GM23338 (cell line): ENCODE data around the gene RAMACL. TPM values are rescaled to one million over a fixed set of nuclear protein-coding genes. Genes with fewer than 3 reads are reported as not detected.

ENCODE experiments used
- ATAC-seq: fragments of 200-7000 bp; cut with Tn5 transposase; 3 replicates; pipeline ENCODE4 v1.9.1; 2020
- DNase-seq: peaks from one replicate; pipeline ENCODE4 v3.0.0-alpha.2; 2015; ENCODE audit warnings: low spot score
- H2AFZ ChIP-seq: fragments of 200-600 bp; sonication (generic); 2 replicates; pipeline ENCODE4 v1.8.0; 2016; ENCODE audit warnings: antibody characterized with exemption, mild to moderate bottlenecking, moderate library complexity
- H3F3A ChIP-seq: fragments of 200-600 bp; sonication (generic); replicated peaks from 2 replicates; pipeline ENCODE4 v1.8.0; 2017; ENCODE audit warnings: antibody characterized with exemption, mixed run types, low read depth
- H3K27ac ChIP-seq: fragments of 200-600 bp; sonication (generic); 2 replicates; pipeline ENCODE4 v1.6.1; 2016; ENCODE audit warnings: low read depth
- H3K27me3 ChIP-seq: fragments of 200-600 bp; sonication (generic); 2 replicates; pipeline ENCODE4 v1.8.0; 2016; ENCODE audit warnings: mild to moderate bottlenecking, mixed run types, moderate library complexity; ENCODE audit not compliant: insufficient read depth
- H3K36me3 ChIP-seq: fragments of 200-600 bp; sonication (generic); 2 replicates; pipeline ENCODE4 v1.8.0; 2016; ENCODE audit warnings: mild to moderate bottlenecking; ENCODE audit not compliant: insufficient read depth
- H3K4me1 ChIP-seq: fragments of 200-600 bp; sonication (generic); 2 replicates; pipeline ENCODE4 v1.8.0; 2016; ENCODE audit warnings: mild to moderate bottlenecking, moderate library complexity; ENCODE audit not compliant: insufficient read depth
- H3K4me2 ChIP-seq: fragments of 200-600 bp; sonication (generic); 2 replicates; pipeline ENCODE4 v1.7.1; 2017; ENCODE audit warnings: mixed run types
- H3K4me3 ChIP-seq: fragments of 200-600 bp; sonication (generic); 2 replicates; pipeline ENCODE4 v1.6.1; 2016; ENCODE audit warnings: mixed run types
- H3K79me2 ChIP-seq: fragments of 200-600 bp; sonication (generic); replicated peaks from 2 replicates; pipeline ENCODE4 v1.8.0; 2017; ENCODE audit warnings: mild to moderate bottlenecking; ENCODE audit not compliant: insufficient read depth
- H3K9me2 ChIP-seq: fragments of 200-600 bp; sonication (generic); 2 replicates; pipeline ENCODE4 v1.8.0; 2017; ENCODE audit not compliant: insufficient read depth
- H4K20me1 ChIP-seq: fragments of 200-600 bp; sonication (generic); replicated peaks from 2 replicates; pipeline ENCODE4 v1.8.0; 2017; ENCODE audit warnings: mild to moderate bottlenecking; ENCODE audit not compliant: insufficient read depth
- H3K27ac Mint-ChIP-seq: 2 replicates; pipeline ENCODE4 v1.8.0; 2020; ENCODE audit warnings: inconsistent platforms, mild to moderate bottlenecking, moderate library complexity, mixed read lengths
- H3K27me3 Mint-ChIP-seq: 3 replicates; pipeline ENCODE4 v1.8.0; 2022; ENCODE audit warnings: low read depth, mild to moderate bottlenecking, moderate library complexity, mixed read lengths, inconsistent platforms; ENCODE audit not compliant: insufficient read depth, poor library complexity
- H3K36me3 Mint-ChIP-seq: 3 replicates; pipeline ENCODE4 v1.8.0; 2021; ENCODE audit warnings: low read depth, mild to moderate bottlenecking, inconsistent platforms, moderate library complexity, mixed read lengths
- H3K4me1 Mint-ChIP-seq: 3 replicates; pipeline ENCODE4 v1.8.0; 2020; ENCODE audit warnings: mild to moderate bottlenecking, inconsistent platforms, mixed read lengths
- H3K4me3 Mint-ChIP-seq: 3 replicates; pipeline ENCODE4 v1.8.0; 2021; ENCODE audit warnings: moderate library complexity, mild to moderate bottlenecking, inconsistent platforms, mixed read lengths
- H3K9me3 Mint-ChIP-seq: 3 replicates; pipeline ENCODE4 v1.8.0; 2020; ENCODE audit warnings: moderate library complexity, mild to moderate bottlenecking, inconsistent platforms, mixed read lengths
- ZNF331 ChIP-seq: fragments of 250-450 bp; sonication (Bioruptor Pico); IDR thresholded peaks from 2 replicates; pipeline ENCODE4 v1.5.0; 2020; ENCODE audit warnings: low read depth, mild to moderate bottlenecking, moderate library complexity
- polyA plus RNA-seq: library from polyadenylated mRNA; unstranded; fragments of >200 nt; fragmentation: Nextera tagmentation; extraction: Ambion mirVana; gene quantifications from 2 replicates; pipeline ENCODE4 v1.2.1, GENCODE V29; 2016
- total RNA-seq: library from RNA; depleted of rRNA; stranded (reverse); fragments of >200 nt; shearing (Covaris generic); gene quantifications from 2 replicates; pipeline ENCODE4 v1.2.3, GENCODE V29; 2014
- TF ChIP-seq, protein P1 (sequence below): IDR thresholded peaks from one replicate; pipeline ENCODE4 v1.6.1; 2018; ENCODE audit warnings: antibody characterized with exemption; ENCODE audit not compliant: unreplicated experiment
- TF ChIP-seq, protein P2 (sequence below), 2 experiments: fragments of 200-600 bp in 1 of 2; sonication (generic) in 1 of 2; conservative IDR thresholded peaks; 2 replicates each; pipeline versions ENCODE4 v1.5.1 to v1.6.1; 2016 to 2017; ENCODE audit warnings: antibody characterized with exemption in 2 of 2, low read depth in 2 of 2, mild to moderate bottlenecking in 2 of 2, moderate library complexity in 1 of 2

The RAMACL gene
- total and polyA plus RNA-seq, 2 experiments from 2014 or later: 0.61 to 4.0 TPM

DNA sequence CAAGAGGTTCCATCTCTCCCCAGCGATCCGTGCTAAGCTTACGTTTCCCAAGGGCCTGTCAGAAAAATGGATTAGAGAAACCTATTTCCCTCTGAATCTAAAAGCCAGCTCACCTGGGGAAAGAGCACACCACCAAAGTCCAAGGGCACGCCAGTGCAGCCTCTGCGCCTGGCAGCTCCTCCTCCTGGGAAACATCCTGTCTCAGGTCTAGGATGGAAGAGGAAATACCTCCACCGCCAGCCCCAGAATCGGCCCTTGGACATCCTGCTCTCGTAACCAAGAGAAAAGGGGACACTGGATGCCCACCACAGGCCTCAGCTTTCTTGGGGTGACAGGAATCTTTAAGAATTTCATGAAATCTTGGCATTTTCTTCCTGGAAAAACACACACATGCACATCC is 18.7 kb downstream of the RAMACL start:
- Histone ChIP-seq H3F3A (peaks cover 3% of the 10 kb centered on the region; the same call in 1 of the 2 replicates), H3K27ac (peak overlapping the region; percentile 63; the same call in 1 of the 2 replicates), H3K27me3 (no peaks in the 10 kb centered on the region), H3K36me3 (no peaks in the 10 kb centered on the region), H3K4me3 (no peak overlapping the region), H3K79me2 (peaks cover 50% of the 10 kb centered on the region), H3K4me2 (no peak overlapping the region), H2AFZ (no peak overlapping the region), H4K20me1 (peaks cover 15% of the 10 kb centered on the region), H3K9me2 (no peaks in the 10 kb centered on the region), H3K4me1 (peaks cover 11% of the 10 kb centered on the region; the same call in 1 of the 2 replicates)
- Mint-ChIP-seq H3K4me1 (peaks cover 58% of the 10 kb centered on the region), H3K27me3 (peaks cover 9% of the 10 kb centered on the region), H3K36me3 (no peaks in the 10 kb centered on the region; the same call in 2 of the 3 replicates), H3K4me3 (no peak overlapping the region), H3K9me3 (no peaks in the 10 kb centered on the region), H3K27ac (no peak overlapping the region)
- TF ChIP-seq, protein P1, sequence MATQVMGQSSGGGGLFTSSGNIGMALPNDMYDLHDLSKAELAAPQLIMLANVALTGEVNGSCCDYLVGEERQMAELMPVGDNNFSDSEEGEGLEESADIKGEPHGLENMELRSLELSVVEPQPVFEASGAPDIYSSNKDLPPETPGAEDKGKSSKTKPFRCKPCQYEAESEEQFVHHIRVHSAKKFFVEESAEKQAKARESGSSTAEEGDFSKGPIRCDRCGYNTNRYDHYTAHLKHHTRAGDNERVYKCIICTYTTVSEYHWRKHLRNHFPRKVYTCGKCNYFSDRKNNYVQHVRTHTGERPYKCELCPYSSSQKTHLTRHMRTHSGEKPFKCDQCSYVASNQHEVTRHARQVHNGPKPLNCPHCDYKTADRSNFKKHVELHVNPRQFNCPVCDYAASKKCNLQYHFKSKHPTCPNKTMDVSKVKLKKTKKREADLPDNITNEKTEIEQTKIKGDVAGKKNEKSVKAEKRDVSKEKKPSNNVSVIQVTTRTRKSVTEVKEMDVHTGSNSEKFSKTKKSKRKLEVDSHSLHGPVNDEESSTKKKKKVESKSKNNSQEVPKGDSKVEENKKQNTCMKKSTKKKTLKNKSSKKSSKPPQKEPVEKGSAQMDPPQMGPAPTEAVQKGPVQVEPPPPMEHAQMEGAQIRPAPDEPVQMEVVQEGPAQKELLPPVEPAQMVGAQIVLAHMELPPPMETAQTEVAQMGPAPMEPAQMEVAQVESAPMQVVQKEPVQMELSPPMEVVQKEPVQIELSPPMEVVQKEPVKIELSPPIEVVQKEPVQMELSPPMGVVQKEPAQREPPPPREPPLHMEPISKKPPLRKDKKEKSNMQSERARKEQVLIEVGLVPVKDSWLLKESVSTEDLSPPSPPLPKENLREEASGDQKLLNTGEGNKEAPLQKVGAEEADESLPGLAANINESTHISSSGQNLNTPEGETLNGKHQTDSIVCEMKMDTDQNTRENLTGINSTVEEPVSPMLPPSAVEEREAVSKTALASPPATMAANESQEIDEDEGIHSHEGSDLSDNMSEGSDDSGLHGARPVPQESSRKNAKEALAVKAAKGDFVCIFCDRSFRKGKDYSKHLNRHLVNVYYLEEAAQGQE: no peak
- TF ChIP-seq, protein P2, sequence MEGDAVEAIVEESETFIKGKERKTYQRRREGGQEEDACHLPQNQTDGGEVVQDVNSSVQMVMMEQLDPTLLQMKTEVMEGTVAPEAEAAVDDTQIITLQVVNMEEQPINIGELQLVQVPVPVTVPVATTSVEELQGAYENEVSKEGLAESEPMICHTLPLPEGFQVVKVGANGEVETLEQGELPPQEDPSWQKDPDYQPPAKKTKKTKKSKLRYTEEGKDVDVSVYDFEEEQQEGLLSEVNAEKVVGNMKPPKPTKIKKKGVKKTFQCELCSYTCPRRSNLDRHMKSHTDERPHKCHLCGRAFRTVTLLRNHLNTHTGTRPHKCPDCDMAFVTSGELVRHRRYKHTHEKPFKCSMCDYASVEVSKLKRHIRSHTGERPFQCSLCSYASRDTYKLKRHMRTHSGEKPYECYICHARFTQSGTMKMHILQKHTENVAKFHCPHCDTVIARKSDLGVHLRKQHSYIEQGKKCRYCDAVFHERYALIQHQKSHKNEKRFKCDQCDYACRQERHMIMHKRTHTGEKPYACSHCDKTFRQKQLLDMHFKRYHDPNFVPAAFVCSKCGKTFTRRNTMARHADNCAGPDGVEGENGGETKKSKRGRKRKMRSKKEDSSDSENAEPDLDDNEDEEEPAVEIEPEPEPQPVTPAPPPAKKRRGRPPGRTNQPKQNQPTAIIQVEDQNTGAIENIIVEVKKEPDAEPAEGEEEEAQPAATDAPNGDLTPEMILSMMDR (conservative IDR thresholded peaks at IDR 0.05; ENCODE audit: low read depth in 2 of 2): no peak
- DNase-seq: no peak
- no peak for ATAC-seq

DNA sequence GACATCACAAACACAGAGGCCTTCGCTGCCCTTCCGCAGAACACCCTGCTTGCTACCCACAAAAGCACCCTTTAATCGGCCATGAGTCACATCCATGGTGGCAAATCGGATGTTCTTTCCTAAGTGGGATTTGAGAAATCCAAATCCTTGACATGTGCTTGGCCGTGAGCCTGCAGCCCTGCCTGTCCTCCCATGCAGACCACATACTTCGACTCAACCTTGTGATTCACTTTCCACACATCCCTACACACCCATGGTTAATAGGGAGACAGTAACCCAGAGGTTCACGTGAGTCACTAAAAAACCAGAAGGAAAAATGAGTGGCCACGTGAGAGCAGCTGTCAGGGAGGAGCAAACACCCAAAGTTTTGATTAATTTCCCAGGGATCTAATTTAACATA is 19.4 kb downstream of the RAMACL start:
- Mint-ChIP-seq H3K9me3 (no peaks in the 10 kb centered on the region), H3K27me3 (peaks cover 3% of the 10 kb centered on the region), H3K4me1 (peaks cover 51% of the 10 kb centered on the region), H3K36me3 (no peaks in the 10 kb centered on the region; the same call in 2 of the 3 replicates), H3K4me3 (no peak overlapping the region), H3K27ac (no peak overlapping the region; the same call in 1 of the 2 replicates)
- Histone ChIP-seq H3F3A (0 out of 2 replicates have a peak, but pooled peaks cover 3% of the 10 kb centered on the region), H3K9me2 (no peaks in the 10 kb centered on the region), H3K36me3 (no peaks in the 10 kb centered on the region), H3K4me3 (no peak overlapping the region), H3K27me3 (no peaks in the 10 kb centered on the region), H3K27ac (no peak overlapping the region), H3K4me2 (no peak overlapping the region), H2AFZ (no peak overlapping the region), H3K79me2 (peaks cover 43% of the 10 kb centered on the region), H4K20me1 (peaks cover 15% of the 10 kb centered on the region), H3K4me1 (peaks cover 6% of the 10 kb centered on the region; the same call in 1 of the 2 replicates)
- ATAC-seq (no peak), DNase-seq (no peak)
- no peak for TF ChIP-seq ZNF331
